Measurements from ENCODE around the gene MPRIP. TPM values are rescaled to one million over a fixed set of nuclear protein-coding genes. Genes with fewer than 3 reads are reported as not detected.

The MPRIP gene
- total and polyA plus RNA-seq, 2 donors (not counting 3 experiments of a cell fraction or from before 2014, with no cell fraction given) = 94.6 to 246 TPM

DNA sequence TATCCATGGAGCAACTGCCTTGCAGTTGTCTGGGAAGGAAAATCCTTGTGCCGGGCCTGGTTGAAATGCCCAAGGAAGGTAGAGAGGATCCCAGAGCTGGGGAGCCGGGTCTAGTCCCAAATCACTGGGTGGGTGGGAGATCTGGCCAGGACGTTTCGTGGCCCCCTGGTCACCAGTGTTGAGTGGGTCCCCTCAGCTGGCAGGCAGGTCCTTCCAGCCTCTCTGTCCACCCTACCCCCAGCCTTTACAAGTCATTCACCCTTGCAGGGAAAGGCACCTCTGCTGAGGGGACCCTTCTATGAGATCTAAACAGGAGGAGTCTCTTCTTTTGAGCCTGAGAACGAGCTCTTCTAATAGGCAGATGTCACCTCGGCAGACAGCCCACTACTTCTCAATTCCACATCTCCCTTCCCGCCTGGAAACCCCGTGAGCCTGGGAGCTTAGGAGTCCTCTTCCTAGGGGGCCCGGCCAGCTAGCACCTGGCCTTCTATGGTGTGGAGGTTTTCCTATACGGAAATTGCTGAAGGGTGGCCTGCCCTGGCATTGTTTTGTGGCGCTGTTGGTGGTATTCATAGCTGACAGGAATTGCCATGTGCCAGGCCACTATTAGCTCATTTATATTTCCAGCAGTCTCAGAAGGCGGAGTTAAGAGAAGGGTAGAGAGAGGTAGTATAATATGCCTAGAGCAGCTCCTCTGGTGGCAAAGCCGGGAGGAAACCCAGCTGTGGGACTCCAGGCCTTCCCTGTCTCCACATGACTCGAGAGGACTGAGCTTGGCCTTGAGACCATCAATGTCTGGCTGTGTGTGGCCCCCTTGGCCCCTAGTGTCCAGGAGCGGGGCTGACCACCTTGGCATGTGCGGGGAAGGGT, 13.3 kb downstream of the MPRIP start:
- DNase-seq (ENCODE audit: low read depth, low spot score) = peak; percentile 32
- H3K27ac ChIP-seq (ENCODE audit: insufficient read depth, low read depth, low read length) = no peak overlapping the region
- no peaks in the 10 kb centered on the region for H3K9me1 ChIP-seq (replicated peaks; ENCODE audit: control insufficient read depth, extremely low read depth, insufficient read depth, low read length)
- dilution Hi-C loops (cut with MboI; ENCODE audit: extremely low pct_ligation_motif_present, low sequenced_read_pairs) (no loop called here), intact Hi-C loops (cut with micrococcal nuclease) (no loop called here)
- H3K36me3 ChIP-seq (ENCODE audit: control insufficient read depth in 2 of 2, extremely low read depth in 1 of 2, insufficient read depth in 2 of 2, low read length in 2 of 2) = peaks cover 0 to 4% of the 10 kb centered on the region in 2 experiments
- no TSS peak for BruUV-seq (replicated peaks)
- TF ChIP-seq JUN (IDR thresholded peaks at IDR 0.05; ENCODE audit: borderline replicate concordance, insufficient read depth, insufficient read length, low read depth) = no peak
- TF ChIP-seq POLR2A (IDR thresholded peaks at IDR 0.05; ENCODE audit: low read depth, low read length) = no peak
- TF ChIP-seq EZH2 (IDR thresholded peaks at IDR 0.05; ENCODE audit: borderline replicate concordance, low read depth, low read length, severe bottlenecking) = no peak
- no peak for TF ChIP-seq GATA2 (IDR thresholded peaks at IDR 0.05; ENCODE audit: insufficient read depth, insufficient read length, low read depth, low read length)
- TF ChIP-seq, protein P1, sequence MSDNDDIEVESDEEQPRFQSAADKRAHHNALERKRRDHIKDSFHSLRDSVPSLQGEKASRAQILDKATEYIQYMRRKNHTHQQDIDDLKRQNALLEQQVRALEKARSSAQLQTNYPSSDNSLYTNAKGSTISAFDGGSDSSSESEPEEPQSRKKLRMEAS (IDR thresholded peaks at IDR 0.05; ENCODE audit: insufficient read depth, insufficient read length) = no peak
- TF ChIP-seq MYC (IDR thresholded peaks at IDR 0.05; ENCODE audit: low read depth, low read length) = no peak
- TF ChIP-seq, protein P2, sequence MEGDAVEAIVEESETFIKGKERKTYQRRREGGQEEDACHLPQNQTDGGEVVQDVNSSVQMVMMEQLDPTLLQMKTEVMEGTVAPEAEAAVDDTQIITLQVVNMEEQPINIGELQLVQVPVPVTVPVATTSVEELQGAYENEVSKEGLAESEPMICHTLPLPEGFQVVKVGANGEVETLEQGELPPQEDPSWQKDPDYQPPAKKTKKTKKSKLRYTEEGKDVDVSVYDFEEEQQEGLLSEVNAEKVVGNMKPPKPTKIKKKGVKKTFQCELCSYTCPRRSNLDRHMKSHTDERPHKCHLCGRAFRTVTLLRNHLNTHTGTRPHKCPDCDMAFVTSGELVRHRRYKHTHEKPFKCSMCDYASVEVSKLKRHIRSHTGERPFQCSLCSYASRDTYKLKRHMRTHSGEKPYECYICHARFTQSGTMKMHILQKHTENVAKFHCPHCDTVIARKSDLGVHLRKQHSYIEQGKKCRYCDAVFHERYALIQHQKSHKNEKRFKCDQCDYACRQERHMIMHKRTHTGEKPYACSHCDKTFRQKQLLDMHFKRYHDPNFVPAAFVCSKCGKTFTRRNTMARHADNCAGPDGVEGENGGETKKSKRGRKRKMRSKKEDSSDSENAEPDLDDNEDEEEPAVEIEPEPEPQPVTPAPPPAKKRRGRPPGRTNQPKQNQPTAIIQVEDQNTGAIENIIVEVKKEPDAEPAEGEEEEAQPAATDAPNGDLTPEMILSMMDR (IDR thresholded peaks at IDR 0.05; ENCODE audit: extremely low read depth in 1 of 2, insufficient read depth in 1 of 2, low read depth in 1 of 2, low read length in 2 of 2) = no peak
- no peak for TF ChIP-seq POLR2AphosphoS5 (IDR thresholded peaks at IDR 0.05; ENCODE audit: insufficient read depth, low read depth, low read length)
- no peak for TF ChIP-seq FOS (IDR thresholded peaks at IDR 0.05; ENCODE audit: borderline replicate concordance, insufficient read depth, low read length)
- ChIA-PET CTCF (interaction anchor here (0.7 to 1.2 kb wide), 4 partner anchors 12 to 87 kb away, joined by 3 to 4 read pairs (median 4); no protein-coding TSS in a partner anchor), POLR2A (no interaction called here)
- FAIRE-seq = peak; percentile 8
- peaks cover 100% of the 10 kb centered on the region for H3K79me2 ChIP-seq (ENCODE audit: control insufficient read depth, insufficient read depth, low read length)
- no peak overlapping the region for H3K4me3 ChIP-seq (replicated peaks in 1 of 3; ENCODE audit: insufficient read depth in 1 of 3, low read depth in 1 of 3, low read length in 3 of 3)
- H4K20me1 ChIP-seq (replicated peaks; ENCODE audit: control insufficient read depth, extremely low read depth, insufficient read depth, low read length) = peaks cover 3% of the 10 kb centered on the region
- H2AFZ ChIP-seq (ENCODE audit: low read depth, low read length) = no peak overlapping the region
- no peak overlapping the region for H3K9ac ChIP-seq (replicated peaks; ENCODE audit: extremely low read depth, insufficient read depth, low read length)
- no peaks in the 10 kb centered on the region for H3K9me3 ChIP-seq (replicated peaks; ENCODE audit: control insufficient read depth, insufficient read depth, low read length)
- peaks cover 19% of the 10 kb centered on the region for H3K4me1 ChIP-seq (ENCODE audit: control insufficient read depth, extremely low read depth, insufficient read depth, low read length)
- no peaks in the 10 kb centered on the region for H3K27me3 ChIP-seq (ENCODE audit: control insufficient read depth in 2 of 2, insufficient read depth in 2 of 2, low read length in 2 of 2)
- H3K4me2 ChIP-seq (ENCODE audit: insufficient read depth, low read length) = no peak overlapping the region

Data from endothelial cell of umbilical vein (primary cell).